Mucosa of descending colon (tissue), 3 donors: ENCODE measurements around the gene SRGAP3. TPM values are rescaled to one million over a fixed set of nuclear protein-coding genes. Genes with fewer than 3 reads are reported as not detected.

Experiments used
- ATAC-seq: fragments of 200-7000 bp; cut with Tn5 transposase; one replicate; pipeline ENCODE4 v1.9.1; 2020; ENCODE audit warnings: mild to moderate bottlenecking, moderate library complexity
- DNase-seq, 3 donors: peaks; one replicate each; pipeline ENCODE4 v3.0.0-alpha.2; 2020
- H3K36me3 ChIP-seq: fragments of 200-600 bp; one replicate; pipeline ENCODE4 v1.8.0; 2021; ENCODE audit warnings: low read depth, mild to moderate bottlenecking
- H3K4me1 ChIP-seq: fragments of 200-600 bp; one replicate; pipeline ENCODE4 v1.8.0; 2021; ENCODE audit warnings: low read depth, mild to moderate bottlenecking
- H3K4me3 ChIP-seq: fragments of 200-600 bp; one replicate; pipeline ENCODE4 v1.8.0; 2021; ENCODE audit warnings: mild to moderate bottlenecking
- H3K9me3 ChIP-seq: fragments of 200-600 bp; one replicate; pipeline ENCODE4 v1.8.0; 2021; ENCODE audit warnings: mild to moderate bottlenecking
- CTCF ChIP-seq: fragments of 200-600 bp; IDR thresholded peaks from one replicate; pipeline ENCODE4 v1.8.0; 2022; ENCODE audit warnings: antibody characterized with exemption, mild to moderate bottlenecking
- intact Hi-C, 2 donors: fragments of 100-400 bp; cut with DNase I in 1 of 2; cut with micrococcal nuclease in 1 of 2; formaldehyde crosslinking; loops; one replicate each; pipeline versions ENCODE4 v1.11.0 to v1.11.1; 2022; cut with DNase I, micrococcal nuclease
- total RNA-seq, 3 donors: library from RNA; stranded (reverse); fragmentation: NEBNext Ultra II Directional in 2 of 3; extraction: Animal tissue kit (Norgen Biotek cat#: 25700) in 2 of 3; gene quantifications; one replicate each; pipeline versions ENCODE4 v1.2.1 to v1.2.4, GENCODE V29; 2021 to 2023
- donor health status: DM: no; HTN: no; CAD: no; lungs with moderate emphysema.
- donor health status: DM: no; HTN: no; CAD: no.
- donor health status: DM: no; HTN: yes; CAD: no.

SRGAP3 gene
- total RNA-seq, 3 donors from 2014 or later = 6.4 to 9.0 (median 8.6) TPM

GRCh38 chr3:9020426-9020825 is 229.0 kb downstream of the SRGAP3 start:
- H3K4me3 ChIP-seq = no peak overlapping the region
- intact Hi-C loops = no loop called here
- DNase-seq = no peak
- no peaks in the 10 kb centered on the region for H3K9me3 ChIP-seq
- no peaks in the 10 kb centered on the region for H3K4me1 ChIP-seq
- H3K36me3 ChIP-seq = no peaks in the 10 kb centered on the region
- no peak for TF ChIP-seq CTCF
- ATAC-seq = no peak

- H3K4me1 ChIP-seq = no peaks in the 10 kb centered on the region
- intact Hi-C loops = no loop called here
- no peak for TF ChIP-seq CTCF
- no peaks in the 10 kb centered on the region for H3K36me3 ChIP-seq
- ATAC-seq = no peak
- H3K9me3 ChIP-seq = no peaks in the 10 kb centered on the region
- no peak overlapping the region for H3K4me3 ChIP-seq
- no peak for DNase-seq
Measured at GRCh38 chr3:9019259-9019961, 230.0 kb downstream of the SRGAP3 start.

- ATAC-seq (no peak), DNase-seq (no peak)
- H3K4me1 ChIP-seq = no peaks in the 10 kb centered on the region
- TF ChIP-seq CTCF = no peak
- intact Hi-C loops = no loop called here
- no peaks in the 10 kb centered on the region for H3K36me3 ChIP-seq
- no peaks in the 10 kb centered on the region for H3K9me3 ChIP-seq
- no peak overlapping the region for H3K4me3 ChIP-seq
Measured at GRCh38 chr3:9015250-9015649, 234.2 kb downstream of the SRGAP3 start.

- no peak overlapping the region for H3K4me3 ChIP-seq
- H3K9me3 ChIP-seq = no peaks in the 10 kb centered on the region
- DNase-seq = no peak
- H3K4me1 ChIP-seq = no peaks in the 10 kb centered on the region
- TF ChIP-seq CTCF = no peak
- intact Hi-C loops = no loop called here
- H3K36me3 ChIP-seq = no peaks in the 10 kb centered on the region
- ATAC-seq = no peak
Measured at GRCh38 chr3:9013782-9014563, 235.5 kb downstream of the SRGAP3 start.

- intact Hi-C loops = no loop called here
- ATAC-seq (no peak), DNase-seq (no peak)
- Histone ChIP-seq H3K4me3 (no peak overlapping the region), H3K36me3 (no peaks in the 10 kb centered on the region), H3K9me3 (no peaks in the 10 kb centered on the region), H3K4me1 (no peaks in the 10 kb centered on the region)
- TF ChIP-seq CTCF = no peak
Measured at GRCh38 chr3:9012521-9012920, 236.9 kb downstream of the SRGAP3 start.
